HepG2 (cell line): ENCODE data around the gene SIGLEC6. TPM values are rescaled to one million over a fixed set of nuclear protein-coding genes. Genes with fewer than 3 reads are reported as not detected.

ENCODE experiments used
- ATAC-seq: fragments of 200-7000 bp; cut with Tn5 transposase; 3 replicates; pipeline ENCODE4 v1.9.1; 2020; ENCODE audit warnings: mild to moderate bottlenecking, moderate library complexity
- BruUV-seq: library from RNA; stranded (reverse); fragments of 400-500 nt; replicated peaks from 2 replicates; lab custom pipeline; 2021; lab: Mats Ljungman, UMichigan
- CTCF ChIA-PET: fragments of 300-600 bp; formaldehyde crosslinking; extraction: SDS; loops from one replicate; lab custom pipeline; 2021; ENCODE audit warnings: low total read pairs, inconsistent platforms, low intra/inter-chr PET ratio; lab: Yijun Ruan, JAX
- POLR2A ChIA-PET: fragments of 350-600 bp; sonication (Branson Sonifier 250); formaldehyde crosslinking; loops from one replicate; lab custom pipeline; 2020; ENCODE audit warnings: antibody characterized with exemption, inconsistent platforms; lab: Yijun Ruan, JAX
- DNase-seq: peaks from one replicate; pipeline ENCODE4 v3.0.0-alpha.2; 2015; ENCODE audit warnings: low spot score
- FAIRE-seq: peaks from 3 replicates; lab custom pipeline; 2011; peaks lifted over from hg19 to GRCh38; lab: Jason Lieb, UNC
- H2AFZ ChIP-seq: one replicate; pipeline ENCODE4 v1.6.1; 2011; ENCODE audit warnings: low read length, inconsistent platforms
- H3K27ac ChIP-seq: fragments of 300-600 bp; 3 replicates; pipeline ENCODE4 v1.8.0; 2011; ENCODE audit warnings: mixed run types, mild to moderate bottlenecking, mixed read lengths, low read length, inconsistent platforms; ENCODE audit not compliant: insufficient read depth; ENCODE audit errors: extremely low read length
- H3K27me3 ChIP-seq, 2 experiments: fragments of 200-600 bp in 1 of 2; 2 replicates in 1 of 2; 3 replicates in 1 of 2; pipeline versions ENCODE4 v1.6.0 to v1.8.0; 2011; ENCODE audit warnings: low read length in 2 of 2, mild to moderate bottlenecking in 2 of 2, moderate library complexity in 2 of 2, inconsistent platforms in 1 of 2; ENCODE audit not compliant: insufficient read depth in 2 of 2, control insufficient read depth in 1 of 2
- H3K36me3 ChIP-seq, 2 experiments: fragments of 200-600 bp in 1 of 2; replicated peaks in 1 of 2; 2 replicates in 1 of 2; 3 replicates in 1 of 2; pipeline versions ENCODE4 v1.5.1 to v1.8.0; 2011; ENCODE audit warnings: low read length in 2 of 2, inconsistent platforms in 1 of 2; ENCODE audit not compliant: insufficient read depth in 2 of 2, control insufficient read depth in 1 of 2
- H3K4me1 ChIP-seq: 2 replicates; pipeline ENCODE4 v1.5.1; 2012; ENCODE audit warnings: low read length, inconsistent platforms; ENCODE audit not compliant: insufficient read depth
- H3K4me2 ChIP-seq: 2 replicates; pipeline ENCODE4 v1.6.0; 2011; ENCODE audit warnings: low read depth, low read length, inconsistent platforms
- H3K4me3 ChIP-seq, 3 experiments: fragments of 200-600 bp in 1 of 3; sonication (generic), shearing (Covaris generic) in 1 of 3; replicated peaks in 1 of 3; 2 replicates each; pipeline ENCODE4 v1.5.1; 2011 to 2016; ENCODE audit warnings: low read length in 3 of 3, inconsistent platforms in 2 of 3, low read depth in 2 of 3, mild to moderate bottlenecking in 2 of 3, control low read depth in 1 of 3, mixed read lengths in 1 of 3; ENCODE audit not compliant: insufficient read depth in 1 of 3
- H3K79me2 ChIP-seq: one replicate; pipeline ENCODE4 v1.6.1; 2011; ENCODE audit warnings: low read length, inconsistent platforms; ENCODE audit not compliant: insufficient read depth
- H3K9ac ChIP-seq: 2 replicates; pipeline ENCODE4 v1.6.0; 2011; ENCODE audit warnings: mild to moderate bottlenecking, low read depth, low read length, inconsistent platforms; ENCODE audit not compliant: insufficient read depth
- H3K9me3 ChIP-seq: 2 replicates; pipeline ENCODE4 v1.5.1; 2012; ENCODE audit warnings: mild to moderate bottlenecking, low read length
- H4K20me1 ChIP-seq: 2 replicates; pipeline ENCODE4 v1.6.0; 2011; ENCODE audit warnings: inconsistent platforms, mild to moderate bottlenecking, low read length, moderate library complexity; ENCODE audit not compliant: insufficient read depth
- ATF2 ChIP-seq: sonication (generic); formaldehyde crosslinking; IDR thresholded peaks from 2 replicates; pipeline ENCODE4 v1.4.0; 2020; ENCODE audit warnings: missing genetic modification reagents
- DRAP1 ChIP-seq: IDR thresholded peaks from 2 replicates; pipeline ENCODE4 v1.6.1; 2016; ENCODE audit warnings: missing genetic modification reagents, missing compliant biosample characterization
- ELK4 ChIP-seq: sonication (generic); formaldehyde crosslinking; IDR thresholded peaks from 2 replicates; pipeline ENCODE4 v1.9.0; 2021; ENCODE audit warnings: missing genetic modification reagents, borderline replicate concordance
- KAT2B ChIP-seq: fragments of 150-350 bp; IDR thresholded peaks from 2 replicates; pipeline ENCODE4 v1.6.1; 2014; ENCODE audit warnings: low read depth, low read length, borderline replicate concordance
- KAT8 ChIP-seq: IDR thresholded peaks from 2 replicates; pipeline ENCODE4 v1.6.1; 2016; ENCODE audit warnings: missing genetic modification reagents, missing compliant biosample characterization
- KLF11 ChIP-seq: IDR thresholded peaks from 2 replicates; pipeline ENCODE4 v1.6.1; 2016; ENCODE audit warnings: missing compliant biosample characterization
- MAFF ChIP-seq: IDR thresholded peaks from 2 replicates; pipeline ENCODE4 v1.6.1; 2011; ENCODE audit warnings: low read depth, low read length, improper control_type of control experiment
- NFE2L1 ChIP-seq: sonication (generic); formaldehyde crosslinking; IDR thresholded peaks from 2 replicates; pipeline ENCODE4 v1.4.0; 2020; ENCODE audit warnings: missing genetic modification reagents, mild to moderate bottlenecking, borderline replicate concordance
- REST ChIP-seq, 2 experiments: IDR thresholded peaks; 2 replicates each; pipeline ENCODE4 v1.6.1; 2011 to 2012; ENCODE audit warnings: low read length in 2 of 2, borderline replicate concordance in 1 of 2, low read depth in 1 of 2, mild to moderate bottlenecking in 1 of 2, moderate library complexity in 1 of 2
- REXO4 ChIP-seq: sonication (generic); formaldehyde crosslinking; IDR thresholded peaks from 2 replicates; pipeline ENCODE4 v1.8.0; 2022; ENCODE audit warnings: missing genetic modification reagents, mild to moderate bottlenecking, borderline replicate concordance
- SP140L ChIP-seq: sonication (generic); formaldehyde crosslinking; IDR thresholded peaks from 2 replicates; pipeline ENCODE4 v1.4.0; 2020; ENCODE audit warnings: missing genetic modification reagents, borderline replicate concordance
- ZFP1 ChIP-seq: IDR thresholded peaks from 2 replicates; pipeline ENCODE4 v1.6.1; 2016
- ZMYM4 ChIP-seq: sonication (generic); formaldehyde crosslinking; IDR thresholded peaks from 2 replicates; pipeline ENCODE4 v1.8.1; 2023; ENCODE audit warnings: mild to moderate bottlenecking, missing genetic modification reagents
- ZNF205 ChIP-seq: IDR thresholded peaks from 2 replicates; pipeline ENCODE4 v1.6.1; 2018; ENCODE audit warnings: missing biosample characterization, missing genetic modification reagents
- ZNF674 ChIP-seq: sonication (generic); formaldehyde crosslinking; IDR thresholded peaks from 2 replicates; pipeline ENCODE4 v1.5.0; 2020; ENCODE audit warnings: low read depth, mild to moderate bottlenecking, missing genetic modification reagents
- WGBS: methylation state at CpG from one replicate; pipeline ENCODE4 v1.1.6; 2017; ENCODE audit warnings: low lambda C conversion rate; 5-methylcytosine and 5-hydroxymethylcytosine counted together
- in situ Hi-C: cut with HindIII; loops from 2 replicates; pipeline ENCODE4 v1.10.0; 2017; ENCODE audit warnings: low pct_unique_long_range_greater_than_20kb; ENCODE audit not compliant: extremely low pct_ligation_motif_present
- intact Hi-C: fragments of 100-400 bp; cut with micrococcal nuclease; formaldehyde crosslinking; loops from one replicate; pipeline ENCODE4 v1.10.0; 2022; ENCODE audit not compliant: unreplicated experiment
- polyA plus RNA-seq, 8 experiments: library from polyadenylated mRNA; depleted of rRNA in 3 of 8; stranded (reverse) in 7 of 8; unstranded in 1 of 8; fragments of >200 nt; fragmentation: Illumina TruSeq in 4 of 8; extraction: Trizol in 4 of 8; gene quantifications; 2 replicates each; pipeline versions ENCODE4 v1.2.1 to v1.2.3, GENCODE V29; 2011 to 2016; ENCODE audit warnings: low read depth in 4 of 8, missing spikeins in 1 of 8, mixed read lengths in 1 of 8; ENCODE audit not compliant: insufficient read depth in 1 of 8
- total RNA-seq, 5 experiments: library from RNA; depleted of rRNA; stranded (reverse); fragments of >200 nt; fragmentation: Illumina TruSeq; extraction: Trizol; gene quantifications; 2 replicates each; pipeline ENCODE4 v1.2.3, GENCODE V29; 2016; ENCODE audit warnings: low read depth in 1 of 5

The SIGLEC6 gene
- total and polyA plus RNA-seq, 2 of the 13 experiments (the other 11 are each of a cell fraction or from before 2014, with no cell fraction given) = not detected

GRCh38 chr19:51547397-51548212, 16.1 kb upstream of the SIGLEC6 start:
- H3K9ac ChIP-seq = no peak overlapping the region
- no peak overlapping the region for H2AFZ ChIP-seq
- H3K27ac ChIP-seq = no peak overlapping the region
- H3K9me3 ChIP-seq = no peaks in the 10 kb centered on the region
- H3K36me3 ChIP-seq = no peaks in the 10 kb centered on the region
- no peak overlapping the region for H3K4me2 ChIP-seq
- in situ Hi-C loops = no loop called here
- 4% methylated on average over 7 of the region's 7 CpGs for WGBS
- H3K79me2 ChIP-seq = no peaks in the 10 kb centered on the region
- ATAC-seq (no peak), DNase-seq (no peak), FAIRE-seq (no peak)
- CTCF ChIA-PET = no interaction called here
- no peak overlapping the region for H3K4me3 ChIP-seq
- BruUV-seq = no TSS peak
- H3K4me1 ChIP-seq = no peaks in the 10 kb centered on the region
- POLR2A ChIA-PET = no interaction called here
- H4K20me1 ChIP-seq = peaks cover 3% of the 10 kb centered on the region; the same call in 1 of the 2 replicates
- intact Hi-C loops = no loop called here
- no peaks in the 10 kb centered on the region; a peak in 2 of 5 replicates for H3K27me3 ChIP-seq
- TF ChIP-seq NFE2L1 (CRISPR knock-in tag) (no peak), ZMYM4 (CRISPR knock-in tag) (no peak), KLF11 (CRISPR knock-in tag) (no peak), DRAP1 (no peak), REST (IDR thresholded peaks at IDR 0.05; ENCODE audit: borderline replicate concordance in 1 of 2, low read depth in 1 of 2, low read length in 2 of 2) (no peak), KAT8 (CRISPR knock-in tag) (no peak), ATF2 (CRISPR knock-in tag) (no peak), ZFP1 (CRISPR knock-in tag) (no peak), MAFF (no peak), KAT2B (no peak), ZNF674 (no peak), SP140L (CRISPR knock-in tag) (no peak), ZNF205 (CRISPR knock-in tag) (no peak), ELK4 (no peak), REXO4 (CRISPR knock-in tag) (no peak)
